GM12878 (cell line): Measurements from ENCODE around the gene PLS1. TPM values are rescaled to one million over a fixed set of nuclear protein-coding genes. Genes with fewer than 3 reads are reported as not detected.

Experiments
- ATAC-seq: fragments of 200-7000 bp; cut with Tn5 transposase; 3 replicates; pipeline ENCODE4 v1.9.1; 2020; ENCODE audit warnings: mild to moderate bottlenecking, moderate library complexity
- BruUV-seq: library from RNA; stranded (reverse); fragments of 400-500 nt; replicated peaks from 2 replicates; lab custom pipeline; 2021; lab: Mats Ljungman, UMichigan
- CTCF ChIA-PET: fragments of 300-600 bp; sonication (Branson Sonifier 250); formaldehyde crosslinking; extraction: SDS; loops from one replicate; lab custom pipeline; 2021; ENCODE audit warnings: inconsistent platforms; lab: Yijun Ruan, JAX
- POLR2A ChIA-PET: fragments of 350-600 bp; formaldehyde crosslinking; extraction: SDS; loops from one replicate; lab custom pipeline; 2021; ENCODE audit warnings: inconsistent platforms; lab: Charles Lee
- RAD21 ChIA-PET: fragments of 300-600 bp; sonication (Branson Sonifier 250); formaldehyde crosslinking; loops from one replicate; lab custom pipeline; 2023; ENCODE audit warnings: antibody characterized with exemption; ENCODE audit not compliant: unreplicated experiment; lab: Charles Lee
- SMC1A ChIA-PET: fragments of 300-600 bp; sonication (Branson Sonifier 250); formaldehyde crosslinking; loops from one replicate; lab custom pipeline; 2023; ENCODE audit not compliant: unreplicated experiment, uncharacterized antibody; lab: Charles Lee
- DNase-seq: peaks from one replicate; pipeline ENCODE4 v3.0.0-alpha.2; 2011; ENCODE audit warnings: low read depth, low spot score
- FAIRE-seq: peaks from 3 replicates; lab custom pipeline; 2011; peaks lifted over from hg19 to GRCh38; lab: Jason Lieb, UNC
- H2AFZ ChIP-seq: 2 replicates; pipeline ENCODE4 v1.6.0; 2011; ENCODE audit warnings: low read depth, low read length, control low read depth; ENCODE audit not compliant: control insufficient read depth
- H3K27ac ChIP-seq: 2 replicates; pipeline ENCODE4 v1.5.1; 2011; ENCODE audit warnings: control low read depth; ENCODE audit not compliant: control insufficient read depth, insufficient read depth
- H3K27me3 ChIP-seq, 2 experiments: replicated peaks in 1 of 2; 2 replicates each; pipeline versions ENCODE4 v1.6.0 to v1.6.1; 2011; ENCODE audit warnings: low read length in 1 of 2; ENCODE audit not compliant: control insufficient read depth in 2 of 2, insufficient read depth in 2 of 2
- H3K36me3 ChIP-seq, 2 experiments: 2 replicates each; pipeline ENCODE4 v1.5.1; 2011; ENCODE audit warnings: low read length in 1 of 2; ENCODE audit not compliant: control insufficient read depth in 2 of 2, insufficient read depth in 2 of 2
- H3K4me1 ChIP-seq: 2 replicates; pipeline ENCODE4 v1.6.1; 2011; ENCODE audit warnings: mild to moderate bottlenecking, low read length, moderate library complexity, mixed read lengths; ENCODE audit not compliant: control insufficient read depth, insufficient read depth
- H3K4me2 ChIP-seq: 2 replicates; pipeline ENCODE4 v1.6.0; 2011; ENCODE audit warnings: control low read depth; ENCODE audit not compliant: control insufficient read depth, insufficient read depth
- H3K4me3 ChIP-seq: fragments of 200-600 bp; sonication (generic); 2 replicates; pipeline ENCODE4 v1.5.1; 2016
- H3K79me2 ChIP-seq: 2 replicates; pipeline ENCODE4 v1.6.0; 2011; ENCODE audit warnings: low read length; ENCODE audit not compliant: control insufficient read depth, insufficient read depth
- H3K9ac ChIP-seq: 2 replicates; pipeline ENCODE4 v1.8.0; 2011; ENCODE audit warnings: low read length, control low read depth, mixed read lengths; ENCODE audit not compliant: control insufficient read depth, insufficient read depth
- H3K9me3 ChIP-seq: replicated peaks from 3 replicates; pipeline ENCODE4 v1.5.1; 2011; ENCODE audit warnings: mild to moderate bottlenecking, low read length; ENCODE audit not compliant: control insufficient read depth, insufficient read depth
- H4K20me1 ChIP-seq: 2 replicates; pipeline ENCODE4 v1.6.0; 2011; ENCODE audit not compliant: control insufficient read depth, insufficient read depth
- CBX3 ChIP-seq: fragments of 200-600 bp; sonication (generic); IDR thresholded peaks from 2 replicates; pipeline ENCODE4 v1.6.1; 2016; ENCODE audit warnings: low read depth, borderline replicate concordance
- DPF2 ChIP-seq: fragments of 450-650 bp; IDR thresholded peaks from 2 replicates; pipeline ENCODE4 v1.6.1; 2017; ENCODE audit warnings: mild to moderate bottlenecking
- EGR1 ChIP-seq, 2 experiments: IDR thresholded peaks; 1 replicate in 1 of 2; 2 replicates in 1 of 2; pipeline ENCODE4 v1.6.1; 2011 to 2012; ENCODE audit warnings: low read depth in 2 of 2, low read length in 2 of 2, borderline replicate concordance in 1 of 2, mild to moderate bottlenecking in 1 of 2, moderate library complexity in 1 of 2
- EZH2 ChIP-seq: IDR thresholded peaks from 2 replicates; pipeline ENCODE4 v1.6.1; 2012; ENCODE audit warnings: low read depth, mild to moderate bottlenecking, control low read depth, inconsistent platforms, low read length, borderline replicate concordance; ENCODE audit not compliant: control insufficient read depth
- HDGF ChIP-seq: fragments of 450-650 bp; IDR thresholded peaks from 2 replicates; pipeline ENCODE4 v1.6.1; 2016; ENCODE audit warnings: antibody characterized with exemption
- IRF4 ChIP-seq: IDR thresholded peaks from 2 replicates; pipeline ENCODE4 v1.6.1; 2011; ENCODE audit warnings: low read depth, low read length
- MTA3 ChIP-seq: IDR thresholded peaks from 2 replicates; pipeline ENCODE4 v1.6.1; 2012; ENCODE audit warnings: low read length, inconsistent platforms, borderline replicate concordance
- MXI1 ChIP-seq: fragments of 150-350 bp; IDR thresholded peaks from 2 replicates; pipeline ENCODE4 v1.6.1; 2011; ENCODE audit warnings: low read depth, mild to moderate bottlenecking, inconsistent platforms, low read length, improper control_type of control experiment
- NFXL1 ChIP-seq: fragments of 450-650 bp; IDR thresholded peaks from 2 replicates; pipeline ENCODE4 v1.6.1; 2017; ENCODE audit warnings: antibody characterized with exemption, mild to moderate bottlenecking, borderline replicate concordance
- POLR2AphosphoS2 ChIP-seq: IDR thresholded peaks from 2 replicates; pipeline ENCODE4 v1.6.1; 2011; ENCODE audit warnings: low read depth, mild to moderate bottlenecking, low read length, improper control_type of control experiment, moderate library complexity
- YBX1 ChIP-seq: fragments of 450-650 bp; IDR thresholded peaks from 2 replicates; pipeline ENCODE4 v1.6.1; 2016; ENCODE audit warnings: antibody characterized with exemption
- WGBS: methylation state at CpG from one replicate; pipeline ENCODE4 v1.1.6; 2016; ENCODE audit warnings: low lambda C conversion rate; ENCODE audit not compliant: insufficient replicate concordance, insufficient coverage; ENCODE audit errors: missing lambda C conversion rate; 5-methylcytosine and 5-hydroxymethylcytosine counted together
- in situ Hi-C: fragments of 300-500 bp; cut with MboI; formaldehyde crosslinking; loops from 9 replicates; pipeline ENCODE4 v1.14.3; 2018; ENCODE audit warnings: mixed read lengths
- intact Hi-C: fragments of 100-400 bp; cut with micrococcal nuclease; formaldehyde crosslinking; loops from one replicate; pipeline ENCODE4 v1.14.2; 2022; ENCODE audit not compliant: unreplicated experiment
- polyA plus RNA-seq, 11 experiments: library from polyadenylated mRNA; depleted of rRNA in 4 of 11; unstranded in 6 of 11; stranded (reverse) in 5 of 11; fragments of >200 nt; fragmentation: Nextera tagmentation in 4 of 11; fragmentation: Illumina TruSeq in 1 of 11; extraction: Ambion mirVana in 4 of 11; extraction: Trizol in 1 of 11; gene quantifications; 1 replicate in 1 of 11; 2 replicates in 10 of 11; pipeline versions ENCODE4 v1.2.1 to v1.2.3, GENCODE V29; 2011 to 2016; ENCODE audit warnings: inconsistent platforms in 2 of 11, missing spikeins in 2 of 11, low read depth in 1 of 11
- total RNA-seq, 4 experiments: library from RNA; depleted of rRNA in 3 of 4; stranded (reverse); fragments of >200 nt in 3 of 4; fragmentation: Illumina TruSeq in 1 of 4; extraction: Trizol in 1 of 4; gene quantifications; 2 replicates each; pipeline versions ENCODE4 v1.2.1 to v1.2.3, GENCODE V29; 2013 to 2021
- TF ChIP-seq, protein P1 (sequence below): fragments of 450-650 bp; IDR thresholded peaks from 2 replicates; pipeline ENCODE4 v1.6.1; 2016; ENCODE audit warnings: mild to moderate bottlenecking

PLS1 gene
- total and polyA plus RNA-seq, 10 of the 15 experiments (the other 5 are each of a cell fraction or from before 2014, with no cell fraction given): 0.59 to 11.7 (median 1.7) TPM

GRCh38 chr3:142650001-142650693 lies 54.0 kb downstream of the PLS1 start:
- Histone ChIP-seq H3K9ac (no peak overlapping the region), H3K4me3 (no peak overlapping the region), H3K27me3 (no peaks in the 10 kb centered on the region), H3K27ac (no peak overlapping the region), H3K4me2 (no peak overlapping the region), H3K79me2 (no peaks in the 10 kb centered on the region), H3K36me3 (no peaks in the 10 kb centered on the region)
- ATAC-seq (no peak), FAIRE-seq (no peak), DNase-seq (no peak)
- POLR2A ChIA-PET: no interaction called here
- no TSS peak for BruUV-seq
- in situ Hi-C loops: no loop called here
- intact Hi-C loops: no loop called here
- CTCF ChIA-PET: interaction anchor here (0.6 kb wide), 1 partner anchor 1461 kb away, joined by 4 read pairs; no protein-coding TSS in a partner anchor
- TF ChIP-seq DPF2 (no peak), CBX3 (no peak), POLR2AphosphoS2 (no peak), EGR1 (IDR thresholded peaks at IDR 0.05; ENCODE audit: borderline replicate concordance in 1 of 2, low read depth in 2 of 2, low read length in 2 of 2) (no peak), MTA3 (no peak), YBX1 (no peak), IRF4 (no peak), NFXL1 (no peak), EZH2 (no peak), MXI1 (no peak), HDGF (no peak)
- TF ChIP-seq, protein P1, sequence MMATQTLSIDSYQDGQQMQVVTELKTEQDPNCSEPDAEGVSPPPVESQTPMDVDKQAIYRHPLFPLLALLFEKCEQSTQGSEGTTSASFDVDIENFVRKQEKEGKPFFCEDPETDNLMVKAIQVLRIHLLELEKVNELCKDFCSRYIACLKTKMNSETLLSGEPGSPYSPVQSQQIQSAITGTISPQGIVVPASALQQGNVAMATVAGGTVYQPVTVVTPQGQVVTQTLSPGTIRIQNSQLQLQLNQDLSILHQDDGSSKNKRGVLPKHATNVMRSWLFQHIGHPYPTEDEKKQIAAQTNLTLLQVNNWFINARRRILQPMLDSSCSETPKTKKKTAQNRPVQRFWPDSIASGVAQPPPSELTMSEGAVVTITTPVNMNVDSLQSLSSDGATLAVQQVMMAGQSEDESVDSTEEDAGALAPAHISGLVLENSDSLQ: no peak
- TF ChIP-seq, all 136 proteins: peak for 0
- WGBS: 41% methylated on average over 6 of the region's 6 CpGs
- ChIA-PET SMC1A (interaction anchor here (0.8 kb wide), 1 partner anchor 11 kb away, joined by 3 read pairs; no protein-coding TSS in a partner anchor), RAD21 (no interaction called here)
- H3K9me3 ChIP-seq: no peaks in the 10 kb centered on the region
- H3K4me1 ChIP-seq: no peaks in the 10 kb centered on the region
- H4K20me1 ChIP-seq: no peaks in the 10 kb centered on the region
- no peak overlapping the region for H2AFZ ChIP-seq
